ENCODE measurements around the gene CNKSR1. TPM values are rescaled to one million over a fixed set of nuclear protein-coding genes. Genes with fewer than 3 reads are reported as not detected.

Gene CNKSR1
- total RNA-seq, 1 experiment from 2014 or later, result 35.5 TPM

DNA sequence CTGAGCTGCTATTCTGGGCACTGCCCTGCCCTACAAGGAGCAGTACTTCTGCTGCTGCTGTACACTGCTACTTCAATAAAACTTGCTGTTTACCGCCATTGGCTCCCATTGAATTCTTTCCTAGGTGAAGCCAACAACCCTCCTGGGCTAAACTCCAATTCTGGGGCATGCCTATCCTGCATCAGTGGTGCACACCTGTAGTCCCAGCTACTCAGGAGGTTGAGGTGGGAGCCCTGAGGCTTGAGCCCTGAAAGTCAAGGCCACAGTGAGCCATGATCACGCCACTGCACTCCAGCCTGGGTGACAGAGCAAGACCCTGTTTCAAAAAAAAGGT, 44.5 kb upstream of the CNKSR1 start:
- intact Hi-C loops (cut with micrococcal nuclease), result no loop called here
- TF ChIP-seq, protein P1, sequence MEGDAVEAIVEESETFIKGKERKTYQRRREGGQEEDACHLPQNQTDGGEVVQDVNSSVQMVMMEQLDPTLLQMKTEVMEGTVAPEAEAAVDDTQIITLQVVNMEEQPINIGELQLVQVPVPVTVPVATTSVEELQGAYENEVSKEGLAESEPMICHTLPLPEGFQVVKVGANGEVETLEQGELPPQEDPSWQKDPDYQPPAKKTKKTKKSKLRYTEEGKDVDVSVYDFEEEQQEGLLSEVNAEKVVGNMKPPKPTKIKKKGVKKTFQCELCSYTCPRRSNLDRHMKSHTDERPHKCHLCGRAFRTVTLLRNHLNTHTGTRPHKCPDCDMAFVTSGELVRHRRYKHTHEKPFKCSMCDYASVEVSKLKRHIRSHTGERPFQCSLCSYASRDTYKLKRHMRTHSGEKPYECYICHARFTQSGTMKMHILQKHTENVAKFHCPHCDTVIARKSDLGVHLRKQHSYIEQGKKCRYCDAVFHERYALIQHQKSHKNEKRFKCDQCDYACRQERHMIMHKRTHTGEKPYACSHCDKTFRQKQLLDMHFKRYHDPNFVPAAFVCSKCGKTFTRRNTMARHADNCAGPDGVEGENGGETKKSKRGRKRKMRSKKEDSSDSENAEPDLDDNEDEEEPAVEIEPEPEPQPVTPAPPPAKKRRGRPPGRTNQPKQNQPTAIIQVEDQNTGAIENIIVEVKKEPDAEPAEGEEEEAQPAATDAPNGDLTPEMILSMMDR (IDR thresholded peaks at IDR 0.05; ENCODE audit: unreplicated experiment), result no peak
- BruUV-seq (replicated peaks), result no TSS peak
- H3K4me1 Mint-ChIP-seq (ENCODE audit: insufficient read depth, unreplicated experiment), result peaks cover 9% of the 10 kb centered on the region
- H3K27ac Mint-ChIP-seq (ENCODE audit: low read depth, unreplicated experiment), result no peak overlapping the region
- H3K9me3 Mint-ChIP-seq (ENCODE audit: unreplicated experiment), result no peaks in the 10 kb centered on the region
- H3K27me3 Mint-ChIP-seq (ENCODE audit: insufficient read depth, unreplicated experiment), result no peaks in the 10 kb centered on the region
- ChIA-PET CTCF (interaction anchor here (0.6 to 2.1 kb wide), 3 partner anchors 10 to 26 kb away, joined by 3 to 11 read pairs (median 4); no protein-coding TSS in a partner anchor), POLR2A (interaction anchor here (1.1 kb wide), 1 partner anchor 9 kb away, joined by 3 read pairs; no protein-coding TSS in a partner anchor)
- H3K4me3 Mint-ChIP-seq (ENCODE audit: unreplicated experiment), result no peak overlapping the region
- DNase-seq (ENCODE audit: unreplicated experiment), result no peak
- H3K36me3 Mint-ChIP-seq (ENCODE audit: insufficient read depth, unreplicated experiment), result no peaks in the 10 kb centered on the region

DNA sequence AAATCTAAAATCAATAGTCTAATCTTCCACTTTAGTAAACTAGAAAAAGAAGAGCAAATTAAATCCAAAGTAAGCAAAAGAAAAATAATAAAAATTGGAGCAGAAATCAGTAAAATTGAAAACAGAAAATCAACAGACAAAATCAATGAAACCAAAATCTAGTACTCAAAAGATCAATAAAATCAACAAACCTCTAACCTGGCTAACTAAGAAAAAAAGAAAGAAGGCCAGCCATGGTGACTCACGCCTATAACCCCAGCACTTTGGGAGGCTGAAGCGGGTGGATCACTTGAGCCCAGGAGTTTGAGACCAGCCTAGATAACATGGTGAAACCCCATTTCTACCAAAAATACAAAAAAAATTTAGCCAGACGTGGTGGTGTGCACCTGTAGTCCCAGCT, 42.8 kb upstream of the CNKSR1 start:
- no peak overlapping the region for H3K27ac Mint-ChIP-seq (ENCODE audit: low read depth, unreplicated experiment)
- intact Hi-C loops (cut with micrococcal nuclease), result no loop called here
- no peak for DNase-seq (ENCODE audit: unreplicated experiment)
- POLR2A ChIA-PET, result no interaction called here
- no peak overlapping the region for H3K4me3 Mint-ChIP-seq (ENCODE audit: unreplicated experiment)
- no peaks in the 10 kb centered on the region for H3K9me3 Mint-ChIP-seq (ENCODE audit: unreplicated experiment)
- no TSS peak for BruUV-seq (replicated peaks)
- TF ChIP-seq, protein P1 (IDR thresholded peaks at IDR 0.05; ENCODE audit: unreplicated experiment), result no peak
- H3K36me3 Mint-ChIP-seq (ENCODE audit: insufficient read depth, unreplicated experiment), result no peaks in the 10 kb centered on the region
- CTCF ChIA-PET, result interaction anchor here (2.1 kb wide), 1 partner anchor 11 kb away, joined by 11 read pairs; no protein-coding TSS in a partner anchor
- H3K27me3 Mint-ChIP-seq (ENCODE audit: insufficient read depth, unreplicated experiment), result no peaks in the 10 kb centered on the region
- H3K4me1 Mint-ChIP-seq (ENCODE audit: insufficient read depth, unreplicated experiment), result no peaks in the 10 kb centered on the region

DNA sequence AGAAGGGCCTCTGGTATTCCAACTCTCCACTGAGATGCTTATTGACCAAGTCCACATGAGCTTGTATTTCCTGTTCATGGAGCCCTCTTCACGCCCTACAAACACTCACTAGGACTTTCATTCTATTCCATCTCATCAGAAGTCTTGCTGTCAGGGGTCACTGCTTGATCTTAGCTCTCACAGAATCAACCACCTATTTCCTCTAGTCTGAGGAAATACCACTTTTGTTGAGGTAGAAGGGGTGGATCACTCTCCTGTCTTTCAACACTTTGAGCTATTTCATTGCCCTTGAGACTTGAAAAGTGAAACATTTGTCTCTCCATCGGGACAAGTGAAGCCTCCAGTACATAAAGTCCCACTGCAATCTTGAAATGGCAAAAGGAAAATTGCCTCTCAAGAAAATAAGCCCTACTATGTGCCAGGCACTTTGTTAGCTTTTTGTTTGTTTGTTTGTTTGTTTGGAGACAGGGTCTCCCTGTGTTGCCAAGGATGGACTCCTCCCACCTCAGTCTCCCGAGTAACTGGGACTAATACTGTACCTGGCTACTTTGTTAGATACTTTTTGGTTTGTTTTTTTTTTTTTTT, 38.2 kb upstream of the CNKSR1 start:
- TF ChIP-seq, protein P1 (IDR thresholded peaks at IDR 0.05; ENCODE audit: unreplicated experiment), result no peak
- no peaks in the 10 kb centered on the region for H3K36me3 Mint-ChIP-seq (ENCODE audit: insufficient read depth, unreplicated experiment)
- H3K9me3 Mint-ChIP-seq (ENCODE audit: unreplicated experiment), result no peaks in the 10 kb centered on the region
- intact Hi-C loops (cut with micrococcal nuclease), result no loop called here
- BruUV-seq (replicated peaks), result no TSS peak
- no peaks in the 10 kb centered on the region for H3K4me1 Mint-ChIP-seq (ENCODE audit: insufficient read depth, unreplicated experiment)
- ChIA-PET CTCF (interaction anchor here (0.8 to 1.9 kb wide), 4 partner anchors 16 to 103 kb away, joined by 4 to 6 read pairs (median 5); partner anchors contain the start of gene ZNF593), POLR2A (interaction anchor here (0.5 to 1.1 kb wide), 5 partner anchors 9 to 184 kb away, joined by 3 read pairs; no protein-coding TSS in a partner anchor)
- DNase-seq (ENCODE audit: unreplicated experiment), result no peak
- no peaks in the 10 kb centered on the region for H3K27me3 Mint-ChIP-seq (ENCODE audit: insufficient read depth, unreplicated experiment)
- H3K27ac Mint-ChIP-seq (ENCODE audit: low read depth, unreplicated experiment), result no peak overlapping the region
- H3K4me3 Mint-ChIP-seq (ENCODE audit: unreplicated experiment), result no peak overlapping the region

DNA sequence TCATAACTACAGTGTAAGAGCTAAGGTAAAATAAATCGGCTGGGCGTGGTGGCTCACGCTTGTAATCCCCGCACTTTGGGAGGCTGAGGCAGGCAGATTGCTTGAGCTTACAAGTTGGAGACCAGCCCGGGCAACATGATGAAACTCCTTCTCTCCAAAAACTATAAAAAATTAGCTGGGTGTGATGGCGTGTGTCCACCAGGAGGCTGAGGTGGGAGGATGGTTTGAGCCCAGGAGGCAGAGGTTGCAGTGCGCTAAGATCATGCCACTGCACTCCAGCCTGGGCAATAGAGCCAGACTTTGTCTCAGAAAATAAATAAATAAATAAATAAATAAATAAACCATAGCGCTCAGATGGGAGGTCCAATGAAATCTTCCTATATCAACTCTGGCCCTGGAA, 35.1 kb upstream of the CNKSR1 start:
- TF ChIP-seq, protein P1 (IDR thresholded peaks at IDR 0.05; ENCODE audit: unreplicated experiment), result no peak
- intact Hi-C loops (cut with micrococcal nuclease), result no loop called here
- CTCF ChIA-PET, result interaction anchor here (0.6 to 6.0 kb wide), 7 partner anchors 9 to 1369 kb away, joined by 4 to 75 read pairs (median 9); partner anchors contain the start of gene PDIK1L

More for the DNA sequence above, 35.1 kb upstream of the CNKSR1 start:
- H3K27me3 Mint-ChIP-seq (ENCODE audit: insufficient read depth, unreplicated experiment), result peaks cover 3% of the 10 kb centered on the region
- no peak overlapping the region for H3K27ac Mint-ChIP-seq (ENCODE audit: low read depth, unreplicated experiment)
- no TSS peak for BruUV-seq (replicated peaks)
- H3K36me3 Mint-ChIP-seq (ENCODE audit: insufficient read depth, unreplicated experiment), result no peaks in the 10 kb centered on the region
- no peak for DNase-seq (ENCODE audit: unreplicated experiment)
- POLR2A ChIA-PET, result interaction anchor here (0.9 to 1.5 kb wide), 3 partner anchors 14 to 31 kb away, joined by 3 to 5 read pairs (median 4); partner anchors contain the start of gene PDIK1L
- no peaks in the 10 kb centered on the region for H3K4me1 Mint-ChIP-seq (ENCODE audit: insufficient read depth, unreplicated experiment)
- no peaks in the 10 kb centered on the region for H3K9me3 Mint-ChIP-seq (ENCODE audit: unreplicated experiment)
- no peak overlapping the region for H3K4me3 Mint-ChIP-seq (ENCODE audit: unreplicated experiment)

All from MCF 10A (cell line).